ENCODE data around the gene FBXO4. TPM values are rescaled to one million over a fixed set of nuclear protein-coding genes. Genes with fewer than 3 reads are reported as not detected.

The FBXO4 gene
- total RNA-seq, 1 experiment from 2014 or later: 9.0 TPM

Other genes with a start within 250 kb of the FBXO4 start
- 28.1 TPM for gene OXCT1, start 54.9 kb upstream of the FBXO4 start, total RNA-seq (2021; ENCODE audit: unreplicated experiment)
- gene RIMOC1, start 20.9 kb upstream of the FBXO4 start, total RNA-seq (2021; ENCODE audit: unreplicated experiment): 28.2 TPM